NT2/D1 (cell line): ENCODE data around the gene MAOA.

Source experiments
- DNase-seq: peaks from one replicate; pipeline ENCODE4 v3.0.0-alpha.2; 2011; ENCODE audit warnings: low read depth, low spot score
- H3K27me3 ChIP-seq: 2 replicates; pipeline ENCODE4 v1.6.0; 2011; ENCODE audit warnings: mild to moderate bottlenecking; ENCODE audit not compliant: insufficient read length, insufficient read depth
- H3K36me3 ChIP-seq: 2 replicates; pipeline ENCODE4 v1.6.1; 2011; ENCODE audit warnings: mild to moderate bottlenecking, low read length, mixed read lengths; ENCODE audit not compliant: insufficient read depth, insufficient read length
- H3K4me1 ChIP-seq: 2 replicates; pipeline ENCODE4 v1.5.1; 2011; ENCODE audit not compliant: insufficient read depth, insufficient read length
- H3K4me3 ChIP-seq: 2 replicates; pipeline ENCODE4 v1.5.1; 2011; ENCODE audit warnings: low read depth; ENCODE audit not compliant: insufficient read length
- H3K9ac ChIP-seq: 2 replicates; pipeline ENCODE4 v1.6.0; 2011; ENCODE audit warnings: low read depth; ENCODE audit not compliant: insufficient read length
- H3K9me3 ChIP-seq: 2 replicates; pipeline ENCODE4 v1.5.1; 2011; ENCODE audit warnings: mild to moderate bottlenecking, low read length; ENCODE audit not compliant: insufficient read depth
- SUZ12 ChIP-seq: IDR thresholded peaks from 2 replicates; pipeline ENCODE4 v1.6.1; 2011; ENCODE audit not compliant: insufficient read length, insufficient read depth; ENCODE audit errors: extremely low read depth
- YY1 ChIP-seq: IDR thresholded peaks from 2 replicates; pipeline ENCODE4 v1.6.1; 2011; ENCODE audit not compliant: insufficient read length, insufficient read depth
- ZNF274 ChIP-seq: IDR thresholded peaks from 2 replicates; pipeline ENCODE4 v1.6.1; 2011; ENCODE audit warnings: mild to moderate bottlenecking, low read depth, low read length

The MAOA gene

DNA sequence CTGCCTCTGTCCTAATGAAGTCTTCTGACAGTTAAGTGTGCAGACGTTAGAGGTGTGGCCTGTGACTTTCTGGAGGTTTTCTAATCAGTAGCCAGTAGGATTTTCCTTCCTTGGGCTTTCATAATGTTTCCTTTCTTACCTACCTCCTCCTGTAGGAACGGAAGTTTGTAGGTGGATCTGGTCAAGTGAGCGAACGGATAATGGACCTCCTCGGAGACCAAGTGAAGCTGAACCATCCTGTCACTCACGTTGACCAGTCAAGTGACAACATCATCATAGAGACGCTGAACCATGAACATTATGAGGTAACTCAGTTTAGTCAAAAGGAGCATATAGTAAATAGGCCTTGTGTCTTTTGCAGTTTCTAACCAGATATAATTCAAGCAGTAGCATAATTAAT lies 75.0 kb downstream of the MAOA start:
- DNase-seq = no peak
- no peaks in the 10 kb centered on the region for H3K36me3 ChIP-seq
- H3K9me3 ChIP-seq = no peaks in the 10 kb centered on the region
- no peaks in the 10 kb centered on the region for H3K4me1 ChIP-seq
- no peak overlapping the region for H3K9ac ChIP-seq
- TF ChIP-seq YY1 (no peak), SUZ12 (no peak), ZNF274 (no peak)
- H3K4me3 ChIP-seq = no peak overlapping the region
- no peaks in the 10 kb centered on the region for H3K27me3 ChIP-seq

- no peaks in the 10 kb centered on the region for H3K27me3 ChIP-seq
- no peaks in the 10 kb centered on the region for H3K9me3 ChIP-seq
- no peak overlapping the region for H3K9ac ChIP-seq
- no peaks in the 10 kb centered on the region for H3K36me3 ChIP-seq
- no peaks in the 10 kb centered on the region for H3K4me1 ChIP-seq
- no peak for DNase-seq
- no peak for TF ChIP-seq ZNF274
- H3K4me3 ChIP-seq = no peak overlapping the region
Observed at GRCh38 chrX:43733699-43734098, 77.6 kb downstream of the MAOA start.

DNA sequence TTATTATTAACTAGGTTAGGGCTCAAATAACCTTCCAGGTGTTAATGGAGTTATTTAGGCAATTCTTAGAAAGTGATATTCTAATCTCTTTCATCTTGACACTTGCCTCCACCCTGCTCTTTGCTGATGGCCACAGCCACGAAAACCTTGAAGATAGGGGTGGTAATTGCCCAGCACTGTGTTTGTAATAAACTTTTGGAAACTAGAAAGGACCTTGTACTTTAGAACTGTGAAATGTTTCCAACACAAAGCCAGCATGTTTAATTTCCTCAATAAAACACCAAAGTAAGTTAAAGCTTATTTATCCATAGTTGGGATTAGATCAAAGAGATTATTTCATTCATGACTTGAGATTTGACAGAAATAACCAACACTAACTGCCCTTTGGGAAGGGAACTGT lies 78.3 kb downstream of the MAOA start:
- H3K4me3 ChIP-seq = no peak overlapping the region
- H3K4me1 ChIP-seq = no peaks in the 10 kb centered on the region
- no peak overlapping the region for H3K9ac ChIP-seq
- TF ChIP-seq YY1 = no peak
- TF ChIP-seq SUZ12 = no peak
- no peak for TF ChIP-seq ZNF274
- no peaks in the 10 kb centered on the region for H3K27me3 ChIP-seq
- no peaks in the 10 kb centered on the region for H3K9me3 ChIP-seq
- no peak for DNase-seq
- H3K36me3 ChIP-seq = no peaks in the 10 kb centered on the region

GRCh38 chrX:43735534-43735933 lies 79.4 kb downstream of the MAOA start:
- H3K36me3 ChIP-seq = no peaks in the 10 kb centered on the region
- H3K9ac ChIP-seq = no peak overlapping the region
- no peak for TF ChIP-seq ZNF274

DNA sequence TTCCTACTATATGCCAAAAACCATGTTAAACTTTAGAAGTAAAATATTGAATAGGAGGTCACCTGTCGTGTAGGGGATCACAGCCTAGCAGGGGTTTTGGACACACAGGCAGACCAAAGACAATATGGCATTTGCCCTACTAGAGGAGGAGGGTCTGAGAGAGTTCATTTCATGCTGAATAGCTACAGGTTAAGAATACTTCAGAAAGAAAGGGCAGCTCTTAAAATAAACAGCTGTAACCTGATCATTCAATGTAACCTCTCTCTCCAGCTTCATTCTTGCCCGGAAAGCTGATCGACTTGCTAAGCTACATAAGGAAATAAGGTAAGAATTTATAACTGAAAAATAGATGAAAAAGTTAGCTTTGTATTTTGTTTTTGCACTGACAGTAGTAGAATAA lies 79.9 kb downstream of the MAOA start:
- no peaks in the 10 kb centered on the region for H3K36me3 ChIP-seq
- no peaks in the 10 kb centered on the region for H3K9me3 ChIP-seq
- no peak overlapping the region for H3K4me3 ChIP-seq
- TF ChIP-seq ZNF274 = no peak
- no peak for TF ChIP-seq YY1
- TF ChIP-seq SUZ12 = no peak
- no peaks in the 10 kb centered on the region for H3K27me3 ChIP-seq
- no peak overlapping the region for H3K9ac ChIP-seq
- no peak for DNase-seq
- no peaks in the 10 kb centered on the region for H3K4me1 ChIP-seq

More at GRCh38 chrX:43735534-43735933, 79.4 kb downstream of the MAOA start:
- Histone ChIP-seq H3K4me3 (no peak overlapping the region), H3K9me3 (no peaks in the 10 kb centered on the region), H3K4me1 (no peaks in the 10 kb centered on the region), H3K27me3 (no peaks in the 10 kb centered on the region)
- DNase-seq = no peak

DNA sequence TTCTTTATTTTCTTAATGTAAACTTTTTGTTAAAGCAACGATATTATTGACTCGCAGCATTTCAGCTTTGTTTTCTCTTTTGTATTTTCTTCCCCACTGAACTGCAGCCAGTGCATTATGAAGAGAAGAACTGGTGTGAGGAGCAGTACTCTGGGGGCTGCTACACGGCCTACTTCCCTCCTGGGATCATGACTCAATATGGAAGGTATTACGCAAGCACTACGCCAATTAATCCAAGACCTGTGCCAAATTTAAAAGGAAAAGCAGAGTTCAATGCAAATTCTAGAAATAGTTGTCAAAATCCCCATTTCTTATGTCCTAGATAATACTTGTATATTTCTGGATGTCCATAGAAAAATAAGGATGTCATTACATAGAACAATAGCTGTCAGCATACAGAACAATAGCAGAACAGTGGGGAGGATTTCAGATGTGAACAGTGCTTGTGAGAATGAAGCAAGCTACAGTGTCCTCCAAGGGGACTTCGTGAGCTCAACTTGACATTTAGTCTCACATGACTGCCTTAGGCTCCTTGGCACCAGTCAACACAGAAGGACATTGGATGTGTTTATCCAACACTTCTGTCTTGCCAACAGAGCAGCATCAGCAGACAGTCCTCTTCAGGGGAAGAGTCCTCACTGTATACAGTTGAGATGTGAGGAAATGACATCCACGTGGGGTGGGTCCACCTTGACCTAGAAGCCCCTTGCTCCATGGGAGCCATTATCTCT lies 85.9 kb downstream of the MAOA start:
- Histone ChIP-seq H3K9me3 (no peaks in the 10 kb centered on the region), H3K9ac (no peak overlapping the region), H3K4me1 (no peaks in the 10 kb centered on the region), H3K4me3 (no peak overlapping the region), H3K36me3 (no peaks in the 10 kb centered on the region), H3K27me3 (no peaks in the 10 kb centered on the region)
- DNase-seq = no peak
- no peak for TF ChIP-seq ZNF274

- no peaks in the 10 kb centered on the region for H3K36me3 ChIP-seq
- no peak for DNase-seq
- no peaks in the 10 kb centered on the region for H3K9me3 ChIP-seq
- no peaks in the 10 kb centered on the region for H3K27me3 ChIP-seq
- H3K4me1 ChIP-seq = no peaks in the 10 kb centered on the region
- no peak overlapping the region for H3K4me3 ChIP-seq
- H3K9ac ChIP-seq = no peak overlapping the region
- TF ChIP-seq YY1 (no peak), SUZ12 (no peak), ZNF274 (no peak)
Observed at GRCh38 chrX:43743100-43743822, 87.2 kb downstream of the MAOA start.
